Body of pancreas (tissue), 4 donors: ENCODE results near the gene WDR26.

ENCODE experiments used
- POLR2A ChIP-seq, 3 donors: fragments of 450-650 bp; IDR thresholded peaks; one replicate each; pipeline ENCODE4 v1.6.1; 2016; ENCODE audit warnings: antibody characterized with exemption in 3 of 3, mild to moderate bottlenecking in 2 of 3
- TF ChIP-seq, protein P1 (sequence below), 7 experiments: fragments of 450-650 bp in 4 of 7; fragments of 200-600 bp in 3 of 7; sonication (generic) in 3 of 7; IDR thresholded peaks; one replicate each; pipeline ENCODE4 v1.5.1; 2016 to 2019; ENCODE audit warnings: antibody characterized with exemption in 7 of 7

DNA sequence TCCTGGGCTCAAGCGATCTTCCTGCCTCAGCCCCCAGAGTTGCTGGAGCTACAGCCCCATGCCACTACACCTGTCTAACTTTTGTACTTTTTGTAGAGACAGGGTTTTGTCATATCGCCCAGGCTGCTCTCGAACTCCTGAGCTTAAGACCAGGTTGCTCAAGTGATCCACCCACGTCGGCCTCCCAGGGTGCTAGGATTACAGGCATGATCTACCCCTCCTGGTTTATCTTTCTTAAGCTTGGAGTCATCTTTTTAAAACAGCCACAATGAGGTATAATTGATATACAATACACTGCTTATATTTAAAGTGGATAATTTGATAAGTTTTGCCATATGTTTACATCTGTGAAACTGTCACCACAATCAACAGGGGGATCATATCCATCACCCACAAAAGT, 25.4 kb upstream of the WDR26 start:
- TF ChIP-seq, protein P1, sequence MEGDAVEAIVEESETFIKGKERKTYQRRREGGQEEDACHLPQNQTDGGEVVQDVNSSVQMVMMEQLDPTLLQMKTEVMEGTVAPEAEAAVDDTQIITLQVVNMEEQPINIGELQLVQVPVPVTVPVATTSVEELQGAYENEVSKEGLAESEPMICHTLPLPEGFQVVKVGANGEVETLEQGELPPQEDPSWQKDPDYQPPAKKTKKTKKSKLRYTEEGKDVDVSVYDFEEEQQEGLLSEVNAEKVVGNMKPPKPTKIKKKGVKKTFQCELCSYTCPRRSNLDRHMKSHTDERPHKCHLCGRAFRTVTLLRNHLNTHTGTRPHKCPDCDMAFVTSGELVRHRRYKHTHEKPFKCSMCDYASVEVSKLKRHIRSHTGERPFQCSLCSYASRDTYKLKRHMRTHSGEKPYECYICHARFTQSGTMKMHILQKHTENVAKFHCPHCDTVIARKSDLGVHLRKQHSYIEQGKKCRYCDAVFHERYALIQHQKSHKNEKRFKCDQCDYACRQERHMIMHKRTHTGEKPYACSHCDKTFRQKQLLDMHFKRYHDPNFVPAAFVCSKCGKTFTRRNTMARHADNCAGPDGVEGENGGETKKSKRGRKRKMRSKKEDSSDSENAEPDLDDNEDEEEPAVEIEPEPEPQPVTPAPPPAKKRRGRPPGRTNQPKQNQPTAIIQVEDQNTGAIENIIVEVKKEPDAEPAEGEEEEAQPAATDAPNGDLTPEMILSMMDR (IDR thresholded peaks at IDR 0.05): no peak
- no peak for TF ChIP-seq POLR2A (IDR thresholded peaks at IDR 0.05)
